Esophagus mucosa (tissue), 1 donor: ENCODE results near the gene OS9. TPM values are rescaled to one million over a fixed set of nuclear protein-coding genes. Genes with fewer than 3 reads are reported as not detected.

ENCODE experiments used
- ATAC-seq: fragments of 200-7000 bp; cut with Tn5 transposase; one replicate; pipeline ENCODE4 v1.9.1; 2020
- total RNA-seq: library from RNA; stranded (reverse); gene quantifications from one replicate; pipeline ENCODE4 v1.2.4, GENCODE V29; 2023
- donor health status: DM: yes; HTN: yes; CAD: no.

The OS9 gene
- total RNA-seq, 1 donor from 2014 or later = 156 TPM

GRCh38 chr12:57737467-57738460 is 43.8 kb downstream of the OS9 start:
- ATAC-seq = no peak

GRCh38 chr12:57738661-57739237 is 44.8 kb downstream of the OS9 start, which contains the start of gene AGAP2:
Gene AGAP2, minus strand, starts transcription at chr12:57738742. Its CDS starts 496 bp downstream, at chr12:57738246.
- ATAC-seq = no peak

GRCh38 chr12:57739387-57739786 is 45.5 kb downstream of the OS9 start:
- no peak for ATAC-seq

GRCh38 chr12:57739914-57740538 is 46.1 kb downstream of the OS9 start:
- no peak for ATAC-seq

GRCh38 chr12:57740656-57741412 is 46.9 kb downstream of the OS9 start:
- no peak for ATAC-seq

- ATAC-seq = no peak
These were observed 47.5 kb downstream of the OS9 start for GRCh38 chr12:57741413-57741789.

GRCh38 chr12:57741844-57742738 is 48.2 kb downstream of the OS9 start:
- peak; percentile 12 for ATAC-seq

- no peak for ATAC-seq
These were observed 49.8 kb downstream of the OS9 start for GRCh38 chr12:57743769-57744168.

GRCh38 chr12:57744194-57744776 is 50.4 kb downstream of the OS9 start:
- peak; percentile 76 for ATAC-seq

GRCh38 chr12:57744777-57745484 is 51.0 kb downstream of the OS9 start, which contains the start of gene TSPAN31:
Gene TSPAN31, plus strand, starts transcription at chr12:57745039. Its CDS starts 116 bp downstream, at chr12:57745155.
- peak; percentile 94 for ATAC-seq

GRCh38 chr12:57745485-57745881 is 51.6 kb downstream of the OS9 start:
- peak; percentile 3 for ATAC-seq

GRCh38 chr12:57746025-57746424 is 52.1 kb downstream of the OS9 start:
- ATAC-seq = no peak

GRCh38 chr12:57749061-57749460 is 55.1 kb downstream of the OS9 start:
- no peak for ATAC-seq

GRCh38 chr12:57750561-57751431 is 56.9 kb downstream of the OS9 start:
- ATAC-seq = no peak

GRCh38 chr12:57751432-57751787 is 57.5 kb downstream of the OS9 start:
- ATAC-seq = no peak

GRCh38 chr12:57751788-57752667 is 58.1 kb downstream of the OS9 start, which contains the start of gene CDK4:
Gene CDK4, minus strand, starts transcription at chr12:57752310. Its CDS starts 593 bp downstream, at chr12:57751717.
- ATAC-seq = peak; percentile 87

- ATAC-seq = no peak
These were observed 58.7 kb downstream of the OS9 start for GRCh38 chr12:57752668-57753000.

GRCh38 chr12:57753756-57754337 is 59.9 kb downstream of the OS9 start:
- no peak for ATAC-seq
